ENCODE measurements around the gene TUBB.

DNA sequence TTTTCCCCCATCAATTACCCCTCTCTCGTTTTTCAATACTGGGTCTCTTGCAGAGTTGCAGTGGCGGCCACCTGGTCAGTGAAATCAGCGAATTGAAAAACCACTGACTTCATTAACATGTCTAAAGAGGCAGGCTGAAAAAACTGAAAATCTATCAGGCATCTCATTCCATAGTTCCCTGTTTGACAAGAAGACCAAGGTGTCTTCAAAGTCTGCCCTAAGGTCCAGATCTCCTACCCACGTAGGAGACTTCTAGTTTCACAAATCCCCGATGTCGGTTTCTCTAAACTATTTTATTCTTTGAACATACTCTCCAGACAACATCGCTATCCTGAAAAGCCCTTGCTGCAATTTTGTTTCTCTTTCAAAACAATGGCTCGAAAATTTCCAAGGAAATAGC, 796 bp upstream of the TUBB start:
- TF ChIP-seq, protein P1, sequence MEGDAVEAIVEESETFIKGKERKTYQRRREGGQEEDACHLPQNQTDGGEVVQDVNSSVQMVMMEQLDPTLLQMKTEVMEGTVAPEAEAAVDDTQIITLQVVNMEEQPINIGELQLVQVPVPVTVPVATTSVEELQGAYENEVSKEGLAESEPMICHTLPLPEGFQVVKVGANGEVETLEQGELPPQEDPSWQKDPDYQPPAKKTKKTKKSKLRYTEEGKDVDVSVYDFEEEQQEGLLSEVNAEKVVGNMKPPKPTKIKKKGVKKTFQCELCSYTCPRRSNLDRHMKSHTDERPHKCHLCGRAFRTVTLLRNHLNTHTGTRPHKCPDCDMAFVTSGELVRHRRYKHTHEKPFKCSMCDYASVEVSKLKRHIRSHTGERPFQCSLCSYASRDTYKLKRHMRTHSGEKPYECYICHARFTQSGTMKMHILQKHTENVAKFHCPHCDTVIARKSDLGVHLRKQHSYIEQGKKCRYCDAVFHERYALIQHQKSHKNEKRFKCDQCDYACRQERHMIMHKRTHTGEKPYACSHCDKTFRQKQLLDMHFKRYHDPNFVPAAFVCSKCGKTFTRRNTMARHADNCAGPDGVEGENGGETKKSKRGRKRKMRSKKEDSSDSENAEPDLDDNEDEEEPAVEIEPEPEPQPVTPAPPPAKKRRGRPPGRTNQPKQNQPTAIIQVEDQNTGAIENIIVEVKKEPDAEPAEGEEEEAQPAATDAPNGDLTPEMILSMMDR (IDR thresholded peaks at IDR 0.05): no peak
- TF ChIP-seq POLR2AphosphoS5 (IDR thresholded peaks at IDR 0.05; ENCODE audit: low read depth, low read length): no peak
- TF ChIP-seq RAD21 (IDR thresholded peaks at IDR 0.05; ENCODE audit: low read length): no peak
- no peak for TF ChIP-seq FOXJ3 (CRISPR knock-in tag; IDR thresholded peaks at IDR 0.05)
- TF ChIP-seq, protein P2, sequence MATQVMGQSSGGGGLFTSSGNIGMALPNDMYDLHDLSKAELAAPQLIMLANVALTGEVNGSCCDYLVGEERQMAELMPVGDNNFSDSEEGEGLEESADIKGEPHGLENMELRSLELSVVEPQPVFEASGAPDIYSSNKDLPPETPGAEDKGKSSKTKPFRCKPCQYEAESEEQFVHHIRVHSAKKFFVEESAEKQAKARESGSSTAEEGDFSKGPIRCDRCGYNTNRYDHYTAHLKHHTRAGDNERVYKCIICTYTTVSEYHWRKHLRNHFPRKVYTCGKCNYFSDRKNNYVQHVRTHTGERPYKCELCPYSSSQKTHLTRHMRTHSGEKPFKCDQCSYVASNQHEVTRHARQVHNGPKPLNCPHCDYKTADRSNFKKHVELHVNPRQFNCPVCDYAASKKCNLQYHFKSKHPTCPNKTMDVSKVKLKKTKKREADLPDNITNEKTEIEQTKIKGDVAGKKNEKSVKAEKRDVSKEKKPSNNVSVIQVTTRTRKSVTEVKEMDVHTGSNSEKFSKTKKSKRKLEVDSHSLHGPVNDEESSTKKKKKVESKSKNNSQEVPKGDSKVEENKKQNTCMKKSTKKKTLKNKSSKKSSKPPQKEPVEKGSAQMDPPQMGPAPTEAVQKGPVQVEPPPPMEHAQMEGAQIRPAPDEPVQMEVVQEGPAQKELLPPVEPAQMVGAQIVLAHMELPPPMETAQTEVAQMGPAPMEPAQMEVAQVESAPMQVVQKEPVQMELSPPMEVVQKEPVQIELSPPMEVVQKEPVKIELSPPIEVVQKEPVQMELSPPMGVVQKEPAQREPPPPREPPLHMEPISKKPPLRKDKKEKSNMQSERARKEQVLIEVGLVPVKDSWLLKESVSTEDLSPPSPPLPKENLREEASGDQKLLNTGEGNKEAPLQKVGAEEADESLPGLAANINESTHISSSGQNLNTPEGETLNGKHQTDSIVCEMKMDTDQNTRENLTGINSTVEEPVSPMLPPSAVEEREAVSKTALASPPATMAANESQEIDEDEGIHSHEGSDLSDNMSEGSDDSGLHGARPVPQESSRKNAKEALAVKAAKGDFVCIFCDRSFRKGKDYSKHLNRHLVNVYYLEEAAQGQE (IDR thresholded peaks at IDR 0.05; ENCODE audit: low read depth, low read length): no peak
- no peak for TF ChIP-seq CHD2 (IDR thresholded peaks at IDR 0.05; ENCODE audit: low read length, partially characterized antibody)
- no peak for TF ChIP-seq JUND (IDR thresholded peaks at IDR 0.05)
- no peak for TF ChIP-seq GABPA (IDR thresholded peaks at IDR 0.05; ENCODE audit: low read depth)
- TF ChIP-seq, protein P3, sequence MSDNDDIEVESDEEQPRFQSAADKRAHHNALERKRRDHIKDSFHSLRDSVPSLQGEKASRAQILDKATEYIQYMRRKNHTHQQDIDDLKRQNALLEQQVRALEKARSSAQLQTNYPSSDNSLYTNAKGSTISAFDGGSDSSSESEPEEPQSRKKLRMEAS (IDR thresholded peaks at IDR 0.05; ENCODE audit: low read depth): no peak
- TF ChIP-seq EP300 (IDR thresholded peaks at IDR 0.05; ENCODE audit: borderline replicate concordance in 1 of 2, low read depth in 1 of 2, low read length in 1 of 2): no peak
- TF ChIP-seq MEF2A (IDR thresholded peaks at IDR 0.05; ENCODE audit: borderline replicate concordance, low read depth): no peak
- TF ChIP-seq USF2 (IDR thresholded peaks at IDR 0.05; ENCODE audit: borderline replicate concordance, low read depth, low read length): no peak
